ENCODE results near the gene ITGAV.

The ITGAV gene

GRCh38 chr2:186725783-186726182 is 135.9 kb downstream of the ITGAV start:
- DNase-seq: no peak

DNA sequence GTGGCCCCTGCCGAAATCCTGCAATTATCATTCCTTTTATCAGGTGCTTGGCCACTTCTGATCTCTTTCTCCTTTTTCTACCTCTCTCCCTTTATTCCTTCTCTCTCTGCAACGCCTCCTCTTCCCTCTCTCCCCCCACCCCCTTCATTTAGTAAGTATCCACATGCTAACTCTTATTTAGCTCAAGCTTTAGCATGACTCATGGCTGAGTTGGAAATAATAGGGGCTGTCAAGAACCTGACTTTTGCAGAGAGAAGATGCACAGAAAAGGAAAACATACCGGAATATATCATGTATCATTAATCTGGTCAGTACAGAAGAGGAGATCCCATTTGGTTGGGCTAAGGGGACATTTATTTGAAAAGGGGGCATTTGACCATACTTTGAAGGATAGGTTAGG is 137.1 kb downstream of the ITGAV start:
- no peak for DNase-seq

- DNase-seq: no peak
These were observed 138.8 kb downstream of the ITGAV start for GRCh38 chr2:186728631-186729030.

Data from NCI-H2029 treated with DMSO at 0.1 percent for 48 hours (cell line).